Caco-2 (cell line): Measurements from ENCODE around the gene CDK5RAP2. TPM values are rescaled to one million over a fixed set of nuclear protein-coding genes. Genes with fewer than 3 reads are reported as not detected.
A peak's percentile ranks its signal among the peaks of the same experiment; 100 is the strongest.

Experiments
- BruUV-seq: library from RNA; stranded (reverse); fragments of 400-500 nt; replicated peaks from 2 replicates; lab custom pipeline; 2021; lab: Mats Ljungman, UMichigan
- CTCF ChIA-PET: fragments of 300-600 bp; sonication (Branson Sonifier 250); formaldehyde crosslinking; loops from one replicate; lab custom pipeline; 2022; ENCODE audit warnings: antibody characterized with exemption; lab: Charles Lee
- POLR2A ChIA-PET: fragments of 300-600 bp; sonication (Branson Sonifier 250); formaldehyde crosslinking; loops from one replicate; lab custom pipeline; 2022; ENCODE audit warnings: antibody characterized with exemption; lab: Charles Lee
- DNase-seq, 2 experiments: peaks; one replicate each; pipeline versions ENCODE4 v3.0.0 to v3.0.0-alpha.2; 2020 to 2022
- H3K27me3 ChIP-seq: replicated peaks from 2 replicates; pipeline ENCODE4 v1.6.0; 2011; ENCODE audit warnings: low read length; ENCODE audit not compliant: control insufficient read depth, insufficient read depth
- H3K36me3 ChIP-seq: 2 replicates; pipeline ENCODE4 v1.5.1; 2011; ENCODE audit warnings: low read length; ENCODE audit not compliant: control insufficient read depth, insufficient read depth
- H3K4me1 ChIP-seq: fragments of 250-450 bp; sonication (Bioruptor Pico); 2 replicates; pipeline ENCODE4 v1.5.1; 2020; ENCODE audit warnings: mild to moderate bottlenecking
- H3K4me3 ChIP-seq: 2 replicates; pipeline ENCODE4 v1.5.1; 2011; ENCODE audit warnings: low read depth, mild to moderate bottlenecking, control low read depth, low read length
- H3K9me3 ChIP-seq: fragments of 250-450 bp; sonication (Bioruptor Pico); 2 replicates; pipeline ENCODE4 v1.5.1; 2020; ENCODE audit warnings: mild to moderate bottlenecking, moderate library complexity
- H3K27ac Mint-ChIP-seq: one replicate; pipeline ENCODE4 v1.8.0; 2022; ENCODE audit warnings: mixed read lengths; ENCODE audit not compliant: unreplicated experiment
- H3K27me3 Mint-ChIP-seq: one replicate; pipeline ENCODE4 v1.8.0; 2022; ENCODE audit warnings: mixed read lengths; ENCODE audit not compliant: insufficient read depth, unreplicated experiment
- H3K36me3 Mint-ChIP-seq: one replicate; pipeline ENCODE4 v1.8.0; 2022; ENCODE audit warnings: mild to moderate bottlenecking, mixed read lengths; ENCODE audit not compliant: insufficient read depth, unreplicated experiment
- H3K4me1 Mint-ChIP-seq: one replicate; pipeline ENCODE4 v1.8.0; 2022; ENCODE audit warnings: low read depth, mixed read lengths; ENCODE audit not compliant: unreplicated experiment
- H3K4me3 Mint-ChIP-seq: one replicate; pipeline ENCODE4 v1.8.0; 2022; ENCODE audit warnings: mild to moderate bottlenecking, moderate library complexity, mixed read lengths; ENCODE audit not compliant: unreplicated experiment
- H3K9me3 Mint-ChIP-seq: one replicate; pipeline ENCODE4 v1.8.0; 2022; ENCODE audit warnings: mixed read lengths; ENCODE audit not compliant: unreplicated experiment
- CTCF ChIP-seq, 2 experiments: fragments of 200-600 bp in 1 of 2; IDR thresholded peaks; 1 replicate in 1 of 2; 2 replicates in 1 of 2; pipeline versions ENCODE4 v1.5.1 to v1.8.0; 2011 to 2022; ENCODE audit warnings: antibody characterized with exemption in 1 of 2, control low read depth in 1 of 2, inconsistent platforms in 1 of 2, low read depth in 1 of 2, low read length in 1 of 2, mild to moderate bottlenecking in 1 of 2, moderate library complexity in 1 of 2; ENCODE audit not compliant: insufficient read depth in 1 of 2, severe bottlenecking in 1 of 2, unreplicated experiment in 1 of 2
- intact Hi-C: fragments of 100-400 bp; cut with micrococcal nuclease; formaldehyde crosslinking; loops from one replicate; pipeline ENCODE4 v1.10.0; 2022; ENCODE audit not compliant: unreplicated experiment
- total RNA-seq: library from RNA; stranded (reverse); gene quantifications from 2 replicates; pipeline ENCODE4 v1.2.3, GENCODE V29; 2022

CDK5RAP2 gene
- total RNA-seq, 1 experiment from 2014 or later: 71.3 TPM

DNA sequence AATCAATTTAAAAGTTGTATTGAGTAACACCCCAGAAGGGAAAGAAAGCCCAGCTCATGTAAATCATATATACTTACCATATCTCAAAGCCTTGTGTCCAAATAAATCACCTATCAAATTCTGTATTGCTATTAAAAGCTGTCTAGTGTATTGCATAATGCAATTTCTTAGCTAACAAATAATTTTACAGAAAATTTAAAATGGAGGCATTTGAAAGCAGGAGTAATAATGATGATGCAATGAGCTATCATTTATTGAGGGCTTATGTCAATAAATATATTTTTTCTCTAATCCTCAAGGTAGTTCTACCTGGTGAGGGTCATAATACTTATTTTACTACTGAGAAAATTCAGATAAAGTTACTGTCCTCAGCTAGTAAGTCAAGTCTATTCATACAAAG lies 42.8 kb upstream of the CDK5RAP2 start:
- H3K9me3 Mint-ChIP-seq: no peaks in the 10 kb centered on the region
- H3K27ac Mint-ChIP-seq: no peak overlapping the region
- no peaks in the 10 kb centered on the region for H3K36me3 Mint-ChIP-seq
- H3K27me3 ChIP-seq: no peaks in the 10 kb centered on the region
- ChIA-PET CTCF (no interaction called here), POLR2A (no interaction called here)
- TF ChIP-seq CTCF (IDR thresholded peaks at IDR 0.05; ENCODE audit: insufficient read depth in 1 of 2, low read depth in 1 of 2, low read length in 1 of 2, severe bottlenecking in 1 of 2, unreplicated experiment in 1 of 2): no peak
- H3K4me1 Mint-ChIP-seq: peaks cover 13% of the 10 kb centered on the region
- H3K4me3 ChIP-seq: no peak overlapping the region
- DNase-seq: no peak
- H3K9me3 ChIP-seq: no peaks in the 10 kb centered on the region
- H3K27me3 Mint-ChIP-seq: no peaks in the 10 kb centered on the region
- BruUV-seq: no TSS peak
- intact Hi-C loops: no loop called here
- H3K4me3 Mint-ChIP-seq: no peak overlapping the region
- no peaks in the 10 kb centered on the region for H3K4me1 ChIP-seq
- H3K36me3 ChIP-seq: no peaks in the 10 kb centered on the region

DNA sequence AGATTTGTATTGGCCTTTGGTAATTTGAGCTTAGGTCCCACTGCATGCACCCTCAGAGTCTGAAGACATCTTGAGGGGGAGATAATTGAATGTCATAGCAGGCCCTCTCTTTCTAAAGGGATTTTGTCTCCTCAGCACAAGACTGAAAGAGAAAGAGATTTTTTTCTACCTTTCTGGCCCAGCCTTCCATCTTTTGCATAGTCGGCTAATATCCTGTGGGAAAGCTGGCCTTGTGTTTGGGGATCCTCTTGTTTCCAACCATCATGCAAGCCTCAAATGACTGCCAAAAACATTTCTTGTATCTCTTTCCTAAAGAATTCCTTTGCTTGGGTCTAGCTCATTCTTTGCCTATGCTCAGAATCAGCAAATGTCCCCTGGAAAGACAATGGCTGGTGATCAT lies 42.0 kb upstream of the CDK5RAP2 start:
- Histone ChIP-seq H3K4me3 (no peak overlapping the region), H3K9me3 (no peaks in the 10 kb centered on the region), H3K4me1 (0 out of 2 replicates have a peak, but pooled peaks cover 3% of the 10 kb centered on the region), H3K27me3 (no peaks in the 10 kb centered on the region), H3K36me3 (no peaks in the 10 kb centered on the region)
- Mint-ChIP-seq H3K36me3 (no peaks in the 10 kb centered on the region), H3K4me3 (no peak overlapping the region), H3K27ac (no peak overlapping the region), H3K4me1 (peaks cover 21% of the 10 kb centered on the region), H3K9me3 (no peaks in the 10 kb centered on the region), H3K27me3 (no peaks in the 10 kb centered on the region)
- ChIA-PET POLR2A (no interaction called here), CTCF (no interaction called here)
- no peak for TF ChIP-seq CTCF (IDR thresholded peaks at IDR 0.05; ENCODE audit: insufficient read depth in 1 of 2, low read depth in 1 of 2, low read length in 1 of 2, severe bottlenecking in 1 of 2, unreplicated experiment in 1 of 2)
- no peak for DNase-seq
- no TSS peak for BruUV-seq
- intact Hi-C loops: no loop called here

GRCh38 chr9:120619751-120620655 lies 40.0 kb upstream of the CDK5RAP2 start:
- H3K36me3 Mint-ChIP-seq: no peaks in the 10 kb centered on the region
- H3K27me3 ChIP-seq: no peaks in the 10 kb centered on the region
- no peaks in the 10 kb centered on the region for H3K36me3 ChIP-seq
- CTCF ChIA-PET: interaction anchor here (0.6 to 1.0 kb wide), 4 partner anchors 93 to 890 kb away, joined by 3 to 8 read pairs (median 5); no protein-coding TSS in a partner anchor
- H3K27me3 Mint-ChIP-seq: no peaks in the 10 kb centered on the region
- no peak overlapping the region for H3K27ac Mint-ChIP-seq
- no peak overlapping the region for H3K4me3 Mint-ChIP-seq
- 0 out of 2 replicates have a peak, but pooled peaks cover 6% of the 10 kb centered on the region for H3K4me1 ChIP-seq
- peaks cover 22% of the 10 kb centered on the region for H3K4me1 Mint-ChIP-seq
- no peaks in the 10 kb centered on the region for H3K9me3 ChIP-seq
- intact Hi-C loops: loop anchor here (1.0 to 10.0 kb wide), 5 partner anchors 95 to 435 kb away; partner anchors contain the start of genes C5 and MEGF9
- DNase-seq: peak; percentile 50
- BruUV-seq: no TSS peak
- POLR2A ChIA-PET: no interaction called here
- no peaks in the 10 kb centered on the region for H3K9me3 Mint-ChIP-seq
- TF ChIP-seq CTCF (IDR thresholded peaks at IDR 0.05; ENCODE audit: insufficient read depth in 1 of 2, low read depth in 1 of 2, low read length in 1 of 2, severe bottlenecking in 1 of 2, unreplicated experiment in 1 of 2): peak; percentile 80 to 85
- H3K4me3 ChIP-seq: no peak overlapping the region
